CD4-positive, alpha-beta T cell treated with Interleukin-15 for 1 hour (primary cell): ENCODE measurements around the gene SRCAP.

Experiments
- DNase-seq: peaks from one replicate; pipeline ENCODE4 v3.0.0-alpha.2; 2020

The SRCAP gene

DNA sequence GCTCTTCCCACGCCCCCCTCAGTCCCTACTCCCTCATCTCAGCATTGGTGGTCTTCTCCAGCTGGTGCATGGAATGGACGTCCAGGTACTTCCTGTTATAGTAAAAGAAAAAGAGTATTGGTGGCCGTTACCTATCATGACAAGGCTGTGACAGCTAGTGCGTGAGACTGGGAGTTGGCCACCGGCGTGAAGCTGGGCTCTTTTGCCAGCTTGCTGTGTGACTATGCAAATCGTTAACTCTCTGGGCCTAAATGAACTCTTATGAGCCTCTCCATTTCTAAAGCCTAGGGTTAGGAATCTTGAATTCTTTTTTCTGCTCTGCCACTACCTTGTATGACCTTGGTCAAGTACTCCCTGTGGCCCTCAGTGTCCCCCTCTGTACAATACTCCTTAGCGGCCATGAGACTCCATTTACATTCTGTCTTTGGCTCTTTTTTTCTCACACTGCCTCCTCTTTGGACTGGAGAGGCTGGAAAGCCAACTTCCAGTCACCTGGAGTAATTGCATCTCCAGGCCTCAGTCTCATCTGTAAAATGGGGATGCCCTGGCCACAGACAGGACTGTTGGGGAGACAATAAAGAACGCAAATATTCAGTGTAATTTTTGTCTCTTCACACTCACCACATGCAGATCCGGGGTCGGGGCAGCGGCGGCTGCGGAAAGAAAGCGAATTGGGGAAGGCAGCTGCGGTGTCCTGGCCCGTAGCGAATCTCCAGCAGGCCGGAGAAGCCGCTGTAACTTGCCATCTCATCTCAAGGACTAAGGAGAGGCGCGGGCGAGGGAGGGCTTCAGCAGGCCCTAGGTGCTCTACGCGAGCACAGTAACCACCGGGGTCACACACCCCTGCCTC is 61.8 kb downstream of the SRCAP start:
- DNase-seq, result no peak

DNA sequence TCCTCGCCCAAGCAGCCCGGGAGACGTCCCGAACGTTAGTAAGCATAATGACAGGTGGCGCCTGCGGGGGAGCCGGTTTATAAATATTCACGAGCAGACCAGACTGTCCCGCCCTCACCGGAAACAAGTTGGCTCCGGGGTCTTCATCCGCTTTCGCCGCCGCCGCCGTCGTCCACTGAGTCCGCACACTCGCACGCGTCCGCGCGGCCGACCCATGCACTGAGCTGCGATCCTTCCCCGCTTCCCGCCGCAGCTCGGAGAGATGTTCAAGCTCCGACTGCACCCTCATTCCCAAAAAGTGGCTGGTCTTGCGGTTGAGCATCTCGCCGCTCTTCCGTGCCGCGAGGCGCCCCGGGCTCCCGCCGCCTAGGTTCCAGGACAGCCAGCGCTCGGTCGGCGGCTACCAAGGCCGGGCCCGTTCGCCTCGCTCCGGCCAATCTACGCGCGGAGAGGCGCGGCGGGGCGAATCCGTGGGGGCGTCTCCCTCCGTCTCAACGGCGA is 62.5 kb downstream of the SRCAP start:
- DNase-seq, result peak; percentile 36

DNA sequence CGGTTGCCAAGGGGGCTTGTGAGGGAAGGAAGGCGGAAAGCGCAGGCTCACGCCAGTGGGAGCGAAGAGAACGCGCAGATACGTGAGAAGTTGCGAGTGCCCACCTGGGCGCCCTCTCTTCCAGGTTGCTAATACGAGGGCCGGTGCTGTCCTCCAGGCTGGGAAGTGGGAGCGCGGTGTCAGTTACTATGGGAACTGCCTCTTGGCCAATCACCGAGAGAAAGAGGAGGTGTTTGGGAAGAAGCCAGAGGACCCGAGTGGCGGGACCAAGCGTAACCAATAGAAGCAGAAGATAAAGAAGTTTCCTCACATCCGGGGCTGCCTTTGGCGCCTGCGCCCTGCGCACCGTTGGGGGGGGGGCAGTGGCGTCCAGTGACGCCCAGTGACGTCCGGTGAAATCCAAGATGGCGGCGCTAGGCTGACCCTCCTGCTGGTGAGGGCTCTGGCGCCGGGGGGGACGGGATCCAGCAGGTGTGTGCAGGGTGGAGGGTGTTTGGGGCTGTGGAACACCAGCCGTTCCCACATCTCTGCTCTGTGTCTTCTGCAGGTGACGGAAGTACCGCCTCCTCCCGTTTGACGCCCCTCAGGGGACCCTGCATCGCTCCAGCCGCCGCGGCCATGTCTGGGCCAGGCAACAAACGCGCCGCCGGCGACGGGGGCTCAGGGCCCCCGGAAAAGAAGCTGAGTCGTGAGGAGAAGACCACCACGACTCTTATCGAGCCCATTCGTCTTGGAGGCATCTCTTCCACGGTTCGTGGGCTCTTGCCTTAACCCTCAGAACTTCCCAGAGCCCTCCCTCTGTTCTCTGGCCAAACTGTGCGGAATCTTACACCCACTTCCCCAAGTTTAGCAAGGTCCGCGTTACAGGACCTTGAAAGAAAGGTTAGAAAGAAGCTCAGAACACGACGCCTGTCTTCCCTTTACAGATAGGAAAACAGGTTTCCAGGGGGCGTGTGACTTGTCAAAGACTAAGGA is 63.2 kb downstream of the SRCAP start, which contains the start of the genes CFAP119 and RNF40:
Gene CFAP119, minus strand, starts transcription at position 135 of the 975 bp plus-strand sequence. CDS start 314 bp downstream, outside the sequence.
Gene RNF40, plus strand, starts transcription at position 395 of the 975 bp plus-strand sequence. Its CDS starts 224 bp downstream, at position 619.
- DNase-seq, result peak; percentile 93

DNA sequence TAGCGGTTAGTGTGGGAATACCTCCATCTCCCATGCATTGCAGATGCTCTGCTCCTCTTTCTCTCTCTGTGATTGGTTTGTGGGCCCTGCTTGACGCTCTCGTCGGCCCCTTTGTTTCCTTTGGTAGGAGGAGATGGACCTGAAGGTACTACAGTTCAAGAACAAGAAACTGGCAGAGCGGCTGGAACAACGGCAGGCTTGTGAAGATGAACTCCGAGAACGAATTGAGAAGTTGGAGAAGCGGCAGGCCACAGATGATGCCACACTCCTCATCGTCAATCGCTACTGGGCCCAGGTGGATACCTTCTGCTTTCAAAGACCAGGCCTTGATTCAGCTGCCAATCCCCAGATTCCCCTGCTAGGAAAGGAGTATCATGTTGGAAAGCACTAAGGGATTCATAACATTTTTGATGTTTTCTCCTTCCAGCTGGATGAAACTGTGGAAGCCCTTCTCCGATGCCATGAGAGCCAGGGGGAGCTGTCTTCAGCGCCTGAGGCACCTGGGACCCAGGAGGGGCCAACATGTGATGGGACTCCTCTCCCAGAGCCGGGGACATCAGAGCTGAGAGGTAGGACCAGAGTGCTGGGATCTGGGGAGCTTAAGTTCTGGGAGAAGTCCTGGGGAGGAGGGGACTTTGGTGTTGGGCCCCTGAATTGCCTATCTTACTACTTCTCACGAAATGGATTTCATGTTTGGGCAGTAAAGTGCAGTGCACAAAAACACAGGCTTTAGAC is 64.2 kb downstream of the SRCAP start:
- no peak for DNase-seq

DNA sequence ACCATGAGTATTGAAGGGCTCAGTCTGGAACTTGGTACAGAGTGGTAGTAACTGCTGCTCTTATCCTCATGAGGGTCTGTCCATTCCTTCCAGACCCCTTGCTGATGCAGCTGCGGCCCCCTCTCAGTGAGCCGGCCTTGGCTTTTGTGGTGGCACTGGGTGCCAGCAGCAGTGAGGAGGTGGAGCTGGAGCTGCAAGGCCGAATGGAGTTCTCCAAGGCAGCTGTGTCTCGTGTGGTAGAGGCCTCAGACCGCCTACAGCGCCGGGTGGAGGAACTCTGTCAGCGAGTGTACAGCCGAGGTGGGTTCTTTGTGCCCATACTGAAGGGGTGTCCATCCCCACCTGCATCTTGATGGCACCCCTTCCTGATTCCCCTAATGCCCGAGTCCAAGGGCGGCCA is 65.1 kb downstream of the SRCAP start:
- no peak for DNase-seq

DNA sequence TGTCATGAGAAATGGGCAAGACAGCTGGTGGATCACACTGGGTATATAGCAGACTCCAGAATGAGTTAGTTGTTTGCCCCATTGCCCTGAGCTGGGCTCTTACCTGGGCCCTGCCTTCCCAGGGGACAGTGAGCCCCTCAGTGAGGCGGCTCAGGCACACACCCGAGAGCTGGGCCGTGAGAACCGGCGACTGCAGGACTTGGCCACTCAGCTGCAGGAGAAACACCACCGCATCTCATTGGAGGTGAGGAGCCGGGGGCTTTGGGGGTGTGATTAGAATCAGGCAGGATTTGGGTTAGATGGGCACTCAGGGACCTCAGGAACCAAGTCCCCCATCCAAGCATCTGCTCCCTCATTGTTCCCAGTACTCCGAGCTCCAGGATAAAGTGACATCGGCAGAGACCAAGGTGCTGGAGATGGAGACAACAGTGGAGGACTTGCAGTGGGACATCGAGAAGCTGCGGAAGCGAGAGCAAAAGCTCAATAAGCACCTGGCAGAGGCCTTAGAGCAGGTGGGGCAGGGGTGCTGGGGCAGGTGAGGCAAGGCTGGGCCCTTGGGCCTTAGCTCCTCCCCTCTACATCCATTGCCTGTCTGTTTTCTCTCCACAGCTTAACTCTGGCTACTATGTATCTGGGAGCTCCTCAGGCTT is 66.0 kb downstream of the SRCAP start:
- no peak for DNase-seq

DNA sequence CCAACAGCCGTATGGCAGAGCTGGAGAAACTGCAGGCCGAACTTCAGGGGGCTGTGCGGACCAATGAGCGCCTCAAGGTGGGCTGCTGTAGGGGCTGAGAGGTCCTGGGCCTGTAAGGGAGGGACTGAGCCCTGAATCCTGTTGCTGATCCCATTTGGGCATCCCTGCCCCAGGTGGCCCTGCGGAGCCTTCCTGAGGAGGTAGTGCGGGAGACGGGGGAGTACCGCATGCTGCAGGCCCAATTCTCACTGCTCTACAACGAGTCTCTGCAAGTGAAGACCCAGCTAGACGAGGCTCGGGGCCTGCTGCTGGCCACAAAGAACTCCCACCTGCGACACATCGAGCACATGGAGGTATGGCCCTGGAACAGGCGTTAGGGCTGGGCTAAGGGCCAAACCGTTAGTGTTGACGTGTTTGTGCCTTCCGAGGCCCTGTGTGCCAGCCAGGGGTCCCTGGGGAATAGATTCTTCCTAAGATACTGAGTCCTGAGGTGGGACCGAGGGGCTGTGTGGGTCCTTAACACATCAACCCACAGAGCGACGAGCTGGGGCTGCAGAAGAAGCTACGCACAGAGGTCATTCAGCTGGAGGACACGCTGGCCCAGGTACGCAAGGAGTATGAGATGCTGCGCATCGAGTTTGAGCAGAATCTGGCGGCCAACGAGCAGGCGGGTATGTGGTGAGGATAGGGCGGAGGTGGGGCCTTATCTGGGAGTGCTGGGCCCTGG is 67.4 kb downstream of the SRCAP start:
- no peak for DNase-seq

DNA sequence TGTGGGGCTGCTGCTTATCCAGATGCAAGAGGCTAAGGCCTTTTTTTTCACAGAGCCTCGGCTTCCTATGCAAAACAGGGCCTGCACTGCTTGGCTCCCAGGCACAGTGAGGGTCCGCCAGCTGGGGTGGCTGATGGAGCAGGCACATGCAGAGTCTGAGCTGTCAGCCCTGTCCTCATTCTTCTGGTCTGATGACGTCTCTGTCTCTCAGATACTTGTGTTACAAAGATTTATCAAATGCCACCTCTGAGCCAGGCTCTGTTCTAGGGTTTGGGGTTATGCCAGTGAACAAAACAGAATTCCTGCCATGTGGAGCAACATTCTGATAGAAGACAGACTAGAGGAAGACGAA is 67.9 kb downstream of the SRCAP start:
- no peak for DNase-seq

DNA sequence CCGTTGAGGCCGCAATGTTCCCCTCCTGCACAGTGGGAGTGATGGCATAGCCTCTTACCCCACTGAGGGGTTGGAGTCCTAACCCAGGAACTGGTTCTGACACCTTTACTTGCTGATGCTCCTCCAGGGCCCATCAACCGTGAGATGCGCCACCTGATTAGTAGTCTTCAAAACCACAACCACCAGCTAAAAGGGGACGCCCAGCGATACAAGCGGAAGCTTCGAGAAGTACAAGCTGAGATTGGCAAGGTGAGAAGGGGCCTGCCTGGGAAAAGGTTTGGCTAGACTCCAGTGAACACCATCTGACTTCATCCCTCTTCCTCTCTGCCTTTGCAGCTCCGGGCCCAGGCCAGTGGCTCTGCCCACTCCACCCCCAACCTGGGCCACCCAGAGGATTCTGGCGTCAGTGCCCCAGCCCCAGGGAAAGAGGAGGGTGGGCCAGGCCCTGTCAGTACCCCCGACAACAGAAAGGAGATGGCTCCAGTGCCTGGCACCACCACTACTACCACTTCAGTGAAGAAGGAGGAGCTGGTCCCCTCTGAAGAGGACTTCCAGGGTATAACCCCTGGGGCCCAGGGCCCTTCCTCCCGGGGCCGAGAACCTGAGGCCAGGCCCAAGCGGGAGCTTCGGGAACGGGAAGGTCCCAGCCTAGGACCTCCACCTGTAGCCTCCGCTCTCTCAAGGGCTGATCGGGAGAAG is 68.9 kb downstream of the SRCAP start:
- DNase-seq, result peak; percentile 58

DNA sequence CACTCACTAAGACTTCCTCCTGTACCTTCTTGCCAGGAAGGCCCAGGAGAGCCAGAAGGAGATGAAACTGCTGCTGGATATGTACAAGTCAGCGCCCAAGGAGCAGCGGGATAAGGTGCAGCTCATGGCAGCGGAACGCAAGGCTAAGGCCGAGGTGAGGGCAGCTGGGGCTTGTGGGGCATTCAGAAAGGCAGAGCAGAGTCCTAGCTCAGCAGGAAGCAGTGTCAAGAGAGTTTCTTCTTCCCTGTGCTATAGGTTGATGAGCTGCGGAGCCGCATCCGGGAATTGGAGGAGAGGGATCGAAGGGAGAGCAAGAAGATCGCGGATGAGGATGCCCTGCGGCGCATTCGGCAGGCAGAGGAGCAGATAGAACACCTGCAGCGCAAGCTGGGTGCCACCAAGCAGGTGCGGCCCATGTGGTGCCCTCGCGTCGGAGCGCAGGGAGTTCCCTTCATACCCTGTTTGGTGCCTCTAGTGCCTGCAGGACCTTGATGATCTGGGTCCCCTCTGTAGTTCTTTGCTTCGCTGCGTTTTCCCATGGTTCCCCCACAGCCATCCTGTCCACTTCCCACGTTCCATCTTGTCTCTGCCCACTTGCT is 69.7 kb downstream of the SRCAP start:
- DNase-seq, result no peak

DNA sequence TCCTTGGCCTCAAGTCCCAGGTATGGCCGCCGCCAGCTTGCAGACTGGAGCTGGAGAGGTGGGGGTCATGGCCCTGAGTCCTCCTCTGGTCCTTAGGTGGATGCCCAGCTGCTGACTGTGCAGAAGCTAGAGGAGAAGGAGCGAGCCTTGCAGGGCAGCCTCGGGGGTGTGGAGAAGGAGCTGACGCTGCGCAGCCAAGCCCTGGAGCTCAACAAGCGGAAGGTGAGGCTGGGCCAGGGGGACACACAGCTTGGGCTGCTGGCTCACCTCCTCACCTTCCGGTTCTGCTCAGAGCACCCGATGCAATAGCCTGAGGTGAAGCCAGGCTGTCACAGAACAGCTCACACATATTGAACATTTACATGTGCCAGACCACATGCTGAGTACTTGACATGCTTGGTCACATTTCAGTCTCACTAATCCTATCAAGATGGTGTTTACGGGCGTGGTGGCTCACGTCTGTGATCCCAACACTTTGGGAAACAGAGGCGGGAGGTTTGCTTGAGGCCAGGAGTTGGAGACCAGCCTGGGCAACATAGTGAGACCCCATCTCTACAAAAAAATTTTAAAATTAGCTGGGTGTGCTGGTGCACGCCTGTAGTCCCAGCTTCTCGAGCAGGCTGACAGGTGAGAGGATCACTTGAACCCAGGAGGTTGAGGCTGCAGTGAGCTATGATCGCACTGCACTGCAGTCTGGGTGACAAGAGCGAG is 70.6 kb downstream of the SRCAP start:
- no peak for DNase-seq

DNA sequence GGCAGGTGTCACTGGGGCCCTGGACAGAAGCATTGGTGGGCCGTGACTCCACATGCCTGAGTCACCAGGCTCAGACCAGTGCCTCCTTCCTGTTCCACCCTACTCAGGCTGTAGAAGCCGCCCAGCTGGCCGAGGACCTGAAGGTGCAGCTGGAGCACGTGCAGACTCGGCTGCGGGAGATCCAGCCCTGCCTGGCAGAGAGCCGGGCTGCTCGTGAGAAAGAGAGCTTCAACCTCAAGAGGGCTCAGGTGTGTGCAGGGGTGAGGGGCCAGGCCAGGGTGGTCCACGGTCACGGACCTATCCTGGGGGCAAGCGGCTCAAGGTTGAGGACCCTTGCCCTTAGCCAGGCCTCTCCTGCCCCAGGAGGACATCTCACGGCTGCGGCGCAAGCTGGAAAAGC is 72.8 kb downstream of the SRCAP start:
- DNase-seq, result no peak

DNA sequence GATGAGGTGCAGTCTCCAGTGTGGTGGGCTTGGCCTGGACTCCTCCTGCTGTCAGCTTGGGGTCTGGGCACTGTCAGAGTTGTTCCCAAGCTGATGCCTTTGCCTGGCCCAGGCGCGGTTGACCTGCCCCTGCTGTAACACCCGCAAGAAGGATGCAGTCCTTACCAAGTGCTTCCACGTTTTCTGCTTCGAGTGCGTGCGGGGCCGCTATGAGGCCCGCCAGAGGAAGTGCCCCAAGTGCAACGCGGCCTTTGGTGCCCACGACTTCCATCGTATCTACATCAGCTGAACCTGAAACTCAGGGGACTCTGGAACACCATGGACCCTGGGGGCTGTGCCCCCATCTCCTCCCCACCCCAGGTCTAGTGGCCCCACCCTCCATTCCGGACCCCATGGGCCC is 74.9 kb downstream of the SRCAP start:
- no peak for DNase-seq

DNA sequence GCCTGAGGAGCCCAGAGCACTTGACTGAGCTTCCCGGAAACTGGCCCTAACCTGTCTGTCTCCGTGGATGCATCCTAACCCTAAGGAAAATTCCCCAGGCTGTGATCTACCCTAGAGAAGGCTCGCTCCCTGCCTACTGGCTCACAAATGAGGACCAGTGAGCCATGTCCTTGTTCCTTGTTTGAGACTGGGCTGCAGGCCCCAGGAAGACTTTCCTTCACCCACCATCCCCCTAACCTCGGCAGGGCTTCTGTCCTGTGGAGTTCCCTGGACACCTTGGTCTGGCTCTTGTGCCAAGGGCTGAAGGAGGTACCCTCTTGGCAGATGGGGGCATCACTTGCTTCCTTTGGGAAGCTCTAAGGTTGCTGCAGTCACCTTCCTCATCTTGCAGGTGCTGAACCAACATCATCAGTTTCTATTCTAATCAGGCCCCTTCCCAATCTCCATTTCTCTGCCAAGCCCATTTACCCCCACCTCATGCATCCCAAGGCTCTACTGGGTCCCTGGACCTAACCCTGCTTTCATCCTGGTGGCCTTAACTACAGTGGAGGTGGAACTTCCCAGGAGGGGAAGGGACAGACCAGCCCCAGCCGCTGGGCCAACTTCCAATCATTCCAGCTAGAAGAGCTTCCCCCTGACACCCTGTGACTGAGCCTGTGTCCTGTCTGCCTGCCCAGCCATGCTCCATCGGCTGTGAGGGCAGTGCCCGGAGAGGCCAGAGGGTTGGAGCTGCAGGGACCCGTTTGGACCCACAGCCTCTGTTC is 75.6 kb downstream of the SRCAP start:
- DNase-seq, result no peak

DNA sequence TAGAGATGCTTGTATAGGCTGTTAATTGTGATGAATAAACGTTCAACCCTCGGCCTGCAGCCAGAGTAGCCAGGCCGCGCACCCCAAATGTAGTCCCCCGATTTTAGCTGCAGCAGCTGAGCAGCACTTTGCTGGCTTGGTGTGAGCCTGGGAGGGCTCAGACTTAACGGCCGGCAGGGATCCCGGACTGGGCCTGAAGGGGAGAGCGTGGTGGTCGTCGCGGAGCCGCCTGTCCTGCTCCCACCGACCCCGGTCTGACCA is 76.1 kb downstream of the SRCAP start:
- no peak for DNase-seq

DNA sequence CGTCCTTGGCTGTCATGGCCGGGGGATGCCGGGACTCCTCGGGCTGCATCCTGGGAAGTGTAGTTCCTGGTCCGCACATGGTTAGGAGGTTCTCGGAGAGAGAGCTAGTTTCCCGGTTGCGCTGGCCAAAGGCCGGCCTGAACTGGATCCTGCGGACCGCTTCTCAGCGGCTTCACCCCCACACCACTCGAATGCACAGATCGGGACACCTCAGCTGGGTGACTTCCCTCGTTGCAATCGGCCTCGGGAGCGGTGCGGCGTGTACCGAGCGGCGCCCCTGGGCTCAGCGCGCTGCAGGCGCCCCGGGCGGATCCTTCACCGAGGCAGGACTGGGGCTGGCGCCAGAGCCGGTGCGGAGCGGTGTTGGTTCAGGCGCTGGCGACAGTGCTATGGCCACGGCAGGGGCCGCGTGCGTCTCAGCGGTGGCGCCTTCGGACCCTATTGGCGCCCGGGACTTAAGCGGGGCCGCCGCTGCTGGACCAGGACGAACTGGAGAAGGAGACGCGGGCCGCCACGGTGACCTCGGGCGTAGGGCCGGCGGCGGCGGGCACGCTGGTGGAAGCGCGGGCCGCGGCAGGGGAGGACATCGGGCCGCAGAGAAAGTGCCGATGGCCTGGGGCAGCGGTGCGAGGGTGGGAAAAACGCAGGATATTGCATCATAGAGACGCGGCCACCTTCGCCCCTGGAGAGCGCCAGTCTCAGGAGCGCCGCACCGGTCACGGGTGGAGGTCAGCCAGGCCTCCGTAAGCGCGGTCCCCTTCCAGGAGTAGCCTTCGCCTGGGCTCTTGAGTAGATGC is 76.6 kb downstream of the SRCAP start:
- DNase-seq, result peak; percentile 57

DNA sequence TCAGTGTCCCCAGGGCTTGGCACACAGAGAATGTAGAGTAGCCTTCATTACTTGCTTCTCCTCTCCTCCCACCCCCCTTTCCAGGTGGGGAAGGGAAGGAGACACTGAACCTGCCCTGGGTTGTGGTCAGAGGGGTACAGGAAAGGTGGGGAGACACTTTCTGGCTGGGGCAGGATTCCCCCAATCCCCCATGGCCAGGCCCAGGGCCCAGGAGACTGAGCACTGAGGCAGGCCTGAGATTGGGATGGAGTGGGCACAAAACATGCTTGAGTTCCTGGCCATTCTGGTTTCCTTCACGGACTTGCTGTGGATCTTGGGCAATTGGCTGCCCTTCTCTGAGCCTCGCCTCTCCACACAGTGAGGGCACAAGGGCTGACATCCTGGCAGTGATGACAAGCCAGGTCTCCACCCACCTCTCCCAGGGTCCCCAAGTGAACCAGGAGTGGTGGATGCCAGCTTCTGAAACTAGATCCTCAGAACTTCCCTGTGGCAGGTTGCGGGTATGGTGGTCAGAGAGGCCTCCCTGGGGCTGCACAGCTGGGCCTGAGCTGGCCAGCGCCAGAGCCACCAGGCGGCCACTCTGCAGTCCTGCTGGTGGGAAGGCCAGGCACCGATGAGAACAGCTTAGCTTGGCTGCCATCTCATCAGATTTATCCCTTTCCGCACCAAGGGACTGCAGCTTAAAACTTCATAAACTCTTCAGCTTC is 78.8 kb downstream of the SRCAP start:
- no peak for DNase-seq
